AG09309 (cell line): ENCODE measurements around the gene MAP3K5.
"Not testable (repeated sequence)": the region's sequence is repeated elsewhere in the genome, so short reads cannot be mapped to it uniquely, and the experiment has no call there.

Source experiments
- DNase-seq: peaks from one replicate; pipeline ENCODE4 v3.0.0-alpha.2; 2010; ENCODE audit warnings: low read depth
- H3K4me3 ChIP-seq: 2 replicates; pipeline ENCODE4 v1.5.1; 2011; ENCODE audit warnings: mild to moderate bottlenecking, low read depth, low read length, moderate library complexity; ENCODE audit not compliant: control insufficient read depth
- CTCF ChIP-seq: IDR thresholded peaks from 2 replicates; pipeline ENCODE4 v1.5.1; 2011; ENCODE audit warnings: mild to moderate bottlenecking, low read depth, low read length, inconsistent platforms; ENCODE audit not compliant: insufficient read depth, control insufficient read depth; ENCODE audit errors: missing control alignments

The MAP3K5 gene

DNA sequence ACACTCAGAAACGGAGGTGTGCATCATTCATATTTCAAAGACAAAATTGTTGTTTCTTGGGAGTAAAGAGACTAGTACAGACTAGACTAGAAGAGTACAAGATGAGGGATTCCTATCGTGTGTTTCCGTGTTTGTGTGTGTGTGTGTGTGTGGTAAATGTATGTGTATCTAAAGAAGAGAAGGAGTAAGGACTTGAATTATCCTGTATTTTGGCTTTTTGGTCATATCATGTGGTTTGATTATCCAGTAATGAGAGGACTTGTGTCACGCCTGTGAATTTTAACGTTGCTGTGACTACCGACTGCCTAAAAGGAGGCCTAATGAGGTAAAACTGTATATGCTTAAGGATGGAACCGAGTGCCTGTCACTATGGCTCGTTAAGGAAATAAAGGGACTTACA is 197.6 kb downstream of the MAP3K5 start:
- H3K4me3 ChIP-seq: no peak overlapping the region
- DNase-seq: no peak
- TF ChIP-seq CTCF: no peak

- H3K4me3 ChIP-seq: no peak overlapping the region
- DNase-seq: peak; percentile 99
- no peak for TF ChIP-seq CTCF
Measured at GRCh38 chr6:136593748-136594490, 198.4 kb downstream of the MAP3K5 start.

DNA sequence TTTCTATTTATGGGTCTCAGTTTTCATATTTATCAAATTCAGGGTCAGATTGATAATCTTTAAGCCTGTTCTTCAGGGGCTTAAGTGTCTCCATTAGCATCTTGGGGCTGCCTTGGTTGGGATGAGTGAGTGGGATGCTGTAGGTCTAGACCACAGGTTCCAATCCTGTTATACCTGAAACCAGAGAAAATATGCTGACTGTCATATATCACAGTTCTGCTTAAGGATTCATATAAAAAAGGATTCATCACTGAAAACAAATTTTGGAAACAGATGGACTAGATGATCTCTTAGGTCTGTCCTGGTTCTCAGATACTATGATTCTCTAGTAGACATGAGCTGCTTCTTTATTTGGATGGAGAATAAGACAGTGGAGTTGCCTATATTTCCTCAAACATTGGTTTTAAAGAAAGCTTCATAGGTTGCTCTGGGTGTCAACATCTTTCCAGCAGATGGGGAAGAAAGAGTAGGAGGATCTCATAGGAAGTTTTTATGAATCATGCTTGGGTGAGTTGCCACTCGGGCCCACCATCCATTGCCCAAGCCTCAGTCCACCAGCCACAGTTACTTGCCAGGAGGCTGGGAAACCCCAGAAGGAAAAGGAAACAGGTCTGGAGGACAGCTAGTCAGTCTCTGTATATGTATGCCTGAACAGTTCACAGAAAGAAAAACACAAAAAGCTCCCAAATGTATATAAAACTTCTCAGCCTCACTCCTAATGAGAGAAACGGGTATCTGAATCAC is 199.2 kb downstream of the MAP3K5 start:
- no peak for TF ChIP-seq CTCF
- no peak overlapping the region for H3K4me3 ChIP-seq
- peak; percentile 52 for DNase-seq

- TF ChIP-seq CTCF: no peak
- no peak overlapping the region for H3K4me3 ChIP-seq
- no peak for DNase-seq
Measured at GRCh38 chr6:136591617-136592016, 200.7 kb downstream of the MAP3K5 start.

DNA sequence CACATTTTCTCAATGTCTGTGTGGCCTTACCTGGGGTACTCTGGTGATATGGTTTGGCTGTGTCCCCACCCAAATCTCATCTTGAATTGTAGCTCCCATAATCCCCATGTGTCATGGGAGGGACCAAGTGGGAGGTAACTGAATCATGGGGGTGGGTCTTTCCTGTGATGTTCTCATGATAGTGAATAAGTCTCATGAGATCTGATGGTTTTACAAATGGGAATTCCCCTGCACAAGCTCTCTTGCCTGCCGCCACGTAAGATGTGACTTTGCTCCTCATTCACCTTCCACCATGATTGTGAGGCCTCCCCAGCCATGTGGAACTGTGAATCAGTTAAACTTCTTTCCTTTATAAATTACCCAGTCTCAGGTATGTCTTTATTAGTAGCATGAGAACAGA is 201.4 kb downstream of the MAP3K5 start:
- not testable (repeated sequence) for H3K4me3 ChIP-seq, DNase-seq

- H3K4me3 ChIP-seq: no peak overlapping the region
- DNase-seq: no peak
- no peak for TF ChIP-seq CTCF
Measured at GRCh38 chr6:136587527-136587926, 204.8 kb downstream of the MAP3K5 start.

DNA sequence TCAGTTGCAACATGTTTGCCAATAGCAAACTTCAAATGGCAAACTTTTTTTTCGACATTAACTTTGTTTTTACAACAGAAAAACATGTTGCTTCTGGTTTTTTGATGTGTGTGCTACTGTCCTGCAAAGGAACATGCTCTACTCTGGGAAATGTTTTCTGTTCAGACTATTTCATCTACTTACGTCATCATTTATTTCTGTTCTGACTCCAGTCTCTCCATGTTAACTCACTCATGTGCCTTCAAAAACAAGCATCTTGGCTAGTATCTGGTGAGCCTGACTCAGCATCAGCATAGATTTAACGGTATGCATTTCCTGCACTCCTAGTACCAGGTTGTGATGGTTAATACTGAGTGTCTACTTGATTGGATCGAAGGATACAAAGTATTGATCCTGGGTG is 206.0 kb downstream of the MAP3K5 start:
- H3K4me3 ChIP-seq: no peak overlapping the region
- DNase-seq: peak; percentile 76
- no peak for TF ChIP-seq CTCF

- not testable (repeated sequence) for DNase-seq, H3K4me3 ChIP-seq
Measured at GRCh38 chr6:136585523-136585922, 206.8 kb downstream of the MAP3K5 start.

DNA sequence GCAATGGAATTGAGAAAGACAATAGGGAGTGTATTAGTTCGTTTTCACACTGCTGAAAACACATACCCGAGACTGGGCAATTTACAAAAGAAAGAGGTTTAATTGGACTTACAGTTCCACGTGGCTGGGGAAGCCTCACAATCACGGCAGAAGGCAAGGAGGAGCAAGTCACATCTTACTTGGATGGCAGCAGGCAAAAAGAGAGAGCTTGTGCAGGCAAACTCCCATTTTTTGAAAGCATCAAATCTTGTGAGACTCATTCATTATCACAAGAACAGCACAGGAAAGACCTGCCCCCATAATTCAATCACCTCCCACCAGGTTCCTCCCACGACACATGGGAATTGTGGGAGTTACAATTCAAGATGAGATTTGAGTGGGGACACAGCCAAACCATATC is 208.0 kb downstream of the MAP3K5 start:
- not testable (repeated sequence) for H3K4me3 ChIP-seq, DNase-seq
